Measurements from ENCODE around the gene USF1.
A peak's percentile ranks its signal among the peaks of the same experiment; 100 is the strongest.

The USF1 gene

GRCh38 chr1:161013488-161014230 is 32.1 kb downstream of the USF1 start:
- no peaks in the 10 kb centered on the region for H3K36me3 ChIP-seq (ENCODE audit: insufficient read depth, low read length)
- no peak overlapping the region for H3K4me2 ChIP-seq (ENCODE audit: insufficient read depth, low read length)
- H3K4me1 ChIP-seq (ENCODE audit: insufficient read depth, low read length) = peaks cover 16% of the 10 kb centered on the region
- no peak overlapping the region for H3K4me3 ChIP-seq (ENCODE audit: low read depth in 1 of 2, low read length in 2 of 2)
- H3K79me2 ChIP-seq (ENCODE audit: insufficient read depth, low read length) = no peaks in the 10 kb centered on the region
- DNase-seq (peak; percentile 78), ATAC-seq (ENCODE audit: insufficient read depth, low read depth) (peak; percentile 92)
- H4K20me1 ChIP-seq (ENCODE audit: insufficient read depth, low read length) = no peaks in the 10 kb centered on the region
- H3K27me3 ChIP-seq (ENCODE audit: insufficient read depth, low read length, poor library complexity) = no peaks in the 10 kb centered on the region
- H3K27ac ChIP-seq (ENCODE audit: low read length) = peak overlapping the region; percentile 16
- no peak overlapping the region for H3K9ac ChIP-seq (ENCODE audit: low read depth, low read length)
- H2AFZ ChIP-seq (ENCODE audit: low read depth, low read length) = peak overlapping the region; percentile 12; the same call in 1 of the 2 replicates
- TF ChIP-seq EZH2 (IDR thresholded peaks at IDR 0.05; ENCODE audit: borderline replicate concordance, low read depth, low read length, severe bottlenecking) = no peak
- TF ChIP-seq, protein P1, sequence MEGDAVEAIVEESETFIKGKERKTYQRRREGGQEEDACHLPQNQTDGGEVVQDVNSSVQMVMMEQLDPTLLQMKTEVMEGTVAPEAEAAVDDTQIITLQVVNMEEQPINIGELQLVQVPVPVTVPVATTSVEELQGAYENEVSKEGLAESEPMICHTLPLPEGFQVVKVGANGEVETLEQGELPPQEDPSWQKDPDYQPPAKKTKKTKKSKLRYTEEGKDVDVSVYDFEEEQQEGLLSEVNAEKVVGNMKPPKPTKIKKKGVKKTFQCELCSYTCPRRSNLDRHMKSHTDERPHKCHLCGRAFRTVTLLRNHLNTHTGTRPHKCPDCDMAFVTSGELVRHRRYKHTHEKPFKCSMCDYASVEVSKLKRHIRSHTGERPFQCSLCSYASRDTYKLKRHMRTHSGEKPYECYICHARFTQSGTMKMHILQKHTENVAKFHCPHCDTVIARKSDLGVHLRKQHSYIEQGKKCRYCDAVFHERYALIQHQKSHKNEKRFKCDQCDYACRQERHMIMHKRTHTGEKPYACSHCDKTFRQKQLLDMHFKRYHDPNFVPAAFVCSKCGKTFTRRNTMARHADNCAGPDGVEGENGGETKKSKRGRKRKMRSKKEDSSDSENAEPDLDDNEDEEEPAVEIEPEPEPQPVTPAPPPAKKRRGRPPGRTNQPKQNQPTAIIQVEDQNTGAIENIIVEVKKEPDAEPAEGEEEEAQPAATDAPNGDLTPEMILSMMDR (IDR thresholded peaks at IDR 0.05; ENCODE audit: borderline replicate concordance, extremely low read depth, low read length, poor library complexity, severe bottlenecking) = no peak
- H3K9me3 ChIP-seq (ENCODE audit: insufficient read depth, low read length, severe bottlenecking) = no peaks in the 10 kb centered on the region

- no peak for DNase-seq
- Histone ChIP-seq H3K9ac (ENCODE audit: low read depth, low read length) (no peak overlapping the region), H3K79me2 (ENCODE audit: insufficient read depth, low read length) (no peaks in the 10 kb centered on the region), H3K4me2 (ENCODE audit: insufficient read depth, low read length) (no peak overlapping the region), H4K20me1 (ENCODE audit: insufficient read depth, low read length) (no peaks in the 10 kb centered on the region), H2AFZ (ENCODE audit: low read depth, low read length) (peak overlapping the region; percentile 12; the same call in 1 of the 2 replicates), H3K27me3 (ENCODE audit: insufficient read depth, low read length, poor library complexity) (no peaks in the 10 kb centered on the region), H3K4me3 (ENCODE audit: low read depth in 1 of 2, low read length in 2 of 2) (no peak overlapping the region), H3K27ac (ENCODE audit: low read length) (peak overlapping the region; percentile 53), H3K9me3 (ENCODE audit: insufficient read depth, low read length, severe bottlenecking) (no peaks in the 10 kb centered on the region), H3K4me1 (ENCODE audit: insufficient read depth, low read length) (peaks cover 16% of the 10 kb centered on the region), H3K36me3 (ENCODE audit: insufficient read depth, low read length) (no peaks in the 10 kb centered on the region)
- no peak for TF ChIP-seq EZH2 (IDR thresholded peaks at IDR 0.05; ENCODE audit: borderline replicate concordance, low read depth, low read length, severe bottlenecking)
- TF ChIP-seq, protein P1 (IDR thresholded peaks at IDR 0.05; ENCODE audit: borderline replicate concordance, extremely low read depth, low read length, poor library complexity, severe bottlenecking) = no peak
- peak; percentile 27; the same call in 2 of the 3 replicates for ATAC-seq (ENCODE audit: insufficient read depth, low read depth)
These were observed 32.7 kb downstream of the USF1 start for GRCh38 chr1:161013131-161013487.

DNA sequence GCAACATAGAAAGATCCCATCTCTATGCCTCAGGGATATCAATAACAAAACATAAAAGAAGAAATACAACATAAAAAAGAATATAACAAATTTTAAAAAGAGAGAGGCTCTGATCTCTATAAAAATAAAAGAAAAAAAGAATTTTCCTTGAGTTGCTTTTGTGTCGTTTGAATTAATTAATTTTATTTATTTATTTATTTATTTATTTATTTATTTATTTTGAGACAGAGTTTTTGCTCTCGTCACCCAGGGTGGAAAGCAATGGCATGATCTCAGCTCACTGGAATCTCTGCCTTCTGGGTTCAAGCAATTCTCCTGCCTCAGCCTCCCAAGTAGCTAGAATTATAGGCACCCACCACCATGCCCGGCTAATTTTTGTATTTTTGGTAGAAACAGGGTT is 33.4 kb downstream of the USF1 start:
- Histone ChIP-seq H3K27ac (ENCODE audit: low read length) (no peak overlapping the region), H3K36me3 (ENCODE audit: insufficient read depth, low read length) (no peaks in the 10 kb centered on the region), H2AFZ (ENCODE audit: low read depth, low read length) (no peak overlapping the region), H3K4me3 (ENCODE audit: low read depth in 1 of 2, low read length in 2 of 2) (no peak overlapping the region), H3K27me3 (ENCODE audit: insufficient read depth, low read length, poor library complexity) (no peaks in the 10 kb centered on the region), H3K4me2 (ENCODE audit: insufficient read depth, low read length) (no peak overlapping the region), H3K4me1 (ENCODE audit: insufficient read depth, low read length) (peaks cover 16% of the 10 kb centered on the region), H4K20me1 (ENCODE audit: insufficient read depth, low read length) (no peaks in the 10 kb centered on the region), H3K79me2 (ENCODE audit: insufficient read depth, low read length) (no peaks in the 10 kb centered on the region), H3K9ac (ENCODE audit: low read depth, low read length) (no peak overlapping the region), H3K9me3 (ENCODE audit: insufficient read depth, low read length, severe bottlenecking) (no peaks in the 10 kb centered on the region)
- ATAC-seq (ENCODE audit: insufficient read depth, low read depth) (no peak), DNase-seq (no peak)
- TF ChIP-seq EZH2 (IDR thresholded peaks at IDR 0.05; ENCODE audit: borderline replicate concordance, low read depth, low read length, severe bottlenecking) = no peak
- TF ChIP-seq, protein P1 (IDR thresholded peaks at IDR 0.05; ENCODE audit: borderline replicate concordance, extremely low read depth, low read length, poor library complexity, severe bottlenecking) = no peak

All from DND-41 (cell line).